ENCODE results near the gene MAPRE2.
"Not testable (repeated sequence)": the region's sequence is repeated elsewhere in the genome, so short reads cannot be mapped to it uniquely, and the experiment has no call there.

The MAPRE2 gene

GRCh38 chr18:35127201-35127600 lies 86.0 kb downstream of the MAPRE2 start:
- DNase-seq, result peak; percentile 53

- DNase-seq, result no peak
These were observed 87.5 kb downstream of the MAPRE2 start for GRCh38 chr18:35128675-35129074.

DNA sequence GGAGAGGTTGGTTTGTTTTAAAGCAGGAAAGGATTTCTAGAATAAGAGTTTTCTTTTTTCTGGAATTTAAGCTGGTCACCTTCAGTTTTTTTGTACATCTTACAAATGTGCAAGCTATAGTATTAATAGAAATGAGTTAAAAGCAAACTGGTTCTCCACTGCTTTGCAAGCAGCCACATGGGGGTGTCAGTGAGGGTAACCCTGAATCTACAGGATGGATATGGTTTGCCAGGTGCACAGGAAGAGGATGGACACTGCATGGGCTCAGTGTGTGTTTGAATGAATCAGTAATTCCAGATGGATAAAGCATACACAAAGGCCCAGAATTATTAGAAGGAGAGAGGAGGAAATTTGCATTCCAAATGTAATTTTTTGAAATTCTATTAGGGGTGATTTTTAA lies 89.0 kb downstream of the MAPRE2 start:
- DNase-seq, result no peak

DNA sequence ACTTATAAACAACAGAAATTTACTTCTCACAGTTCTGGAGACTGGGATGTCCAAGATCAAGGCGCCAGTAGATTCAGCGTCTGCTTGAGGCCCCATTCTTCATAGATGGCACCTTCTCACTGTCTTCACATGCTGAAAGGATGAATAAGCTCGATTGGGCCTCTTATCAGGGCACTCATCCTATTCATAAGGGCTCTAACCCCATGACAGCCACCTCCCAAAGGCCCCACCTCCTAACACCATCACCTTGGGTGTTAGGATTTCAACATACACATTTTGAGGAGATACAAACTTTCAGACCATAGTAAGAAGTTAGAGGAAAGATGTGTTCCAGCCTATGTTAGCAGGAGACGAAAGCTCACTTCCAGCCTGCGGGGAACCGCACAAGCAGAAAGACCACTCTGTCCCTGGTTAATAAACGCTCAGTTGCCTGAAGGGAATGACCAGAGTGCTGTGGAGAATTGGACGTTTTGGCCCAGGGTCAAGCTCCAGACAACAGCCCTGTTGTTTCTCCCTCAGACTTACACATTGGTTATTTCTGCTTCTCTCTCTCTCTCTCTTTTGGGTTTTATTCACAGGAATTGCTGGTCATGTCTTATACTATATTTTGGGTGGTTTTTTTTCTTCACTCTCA lies 90.3 kb downstream of the MAPRE2 start:
- no peak for DNase-seq

DNA sequence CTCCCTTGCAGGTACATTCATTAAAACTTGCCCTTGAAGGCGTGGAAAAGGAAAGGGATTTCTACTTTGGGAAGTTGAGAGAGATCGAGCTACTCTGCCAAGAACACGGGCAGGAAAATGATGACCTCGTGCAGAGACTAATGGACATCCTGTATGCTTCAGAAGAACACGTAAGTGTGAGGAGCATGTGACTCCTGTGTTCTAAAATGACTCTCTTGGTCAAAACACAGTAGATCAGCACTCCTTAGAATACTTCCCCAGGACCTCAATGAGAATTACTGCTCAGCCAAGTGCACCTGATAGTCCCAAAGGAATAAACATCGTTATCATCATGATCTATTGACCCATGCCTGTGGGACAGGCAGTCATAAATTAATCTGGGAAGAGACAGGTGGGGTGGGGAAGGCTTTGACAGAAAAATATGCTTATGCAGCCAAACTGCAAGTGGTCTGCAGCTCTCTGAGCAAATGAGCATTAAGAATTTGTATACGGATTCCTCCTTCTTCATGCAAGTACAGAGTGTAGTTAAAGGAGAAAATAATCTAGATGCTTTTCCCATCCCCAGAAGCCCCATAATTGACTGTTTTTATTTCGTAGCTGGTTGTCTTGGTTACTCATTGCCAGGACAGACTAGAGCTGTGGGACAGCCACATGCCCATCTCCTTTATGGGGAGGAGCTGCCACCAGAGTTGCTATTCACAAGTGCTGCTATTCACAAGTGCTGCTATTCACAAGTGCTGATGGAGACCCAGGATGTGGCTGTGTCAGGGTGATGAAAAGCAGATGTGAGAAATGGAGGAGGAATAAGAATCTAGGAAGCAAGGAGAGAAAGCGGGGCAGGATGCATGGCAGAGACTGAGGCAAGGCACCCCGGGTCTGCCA lies 91.0 kb downstream of the MAPRE2 start:
- DNase-seq, result no peak

GRCh38 chr18:35134190-35134730 lies 93.0 kb downstream of the MAPRE2 start:
- DNase-seq, result no peak

DNA sequence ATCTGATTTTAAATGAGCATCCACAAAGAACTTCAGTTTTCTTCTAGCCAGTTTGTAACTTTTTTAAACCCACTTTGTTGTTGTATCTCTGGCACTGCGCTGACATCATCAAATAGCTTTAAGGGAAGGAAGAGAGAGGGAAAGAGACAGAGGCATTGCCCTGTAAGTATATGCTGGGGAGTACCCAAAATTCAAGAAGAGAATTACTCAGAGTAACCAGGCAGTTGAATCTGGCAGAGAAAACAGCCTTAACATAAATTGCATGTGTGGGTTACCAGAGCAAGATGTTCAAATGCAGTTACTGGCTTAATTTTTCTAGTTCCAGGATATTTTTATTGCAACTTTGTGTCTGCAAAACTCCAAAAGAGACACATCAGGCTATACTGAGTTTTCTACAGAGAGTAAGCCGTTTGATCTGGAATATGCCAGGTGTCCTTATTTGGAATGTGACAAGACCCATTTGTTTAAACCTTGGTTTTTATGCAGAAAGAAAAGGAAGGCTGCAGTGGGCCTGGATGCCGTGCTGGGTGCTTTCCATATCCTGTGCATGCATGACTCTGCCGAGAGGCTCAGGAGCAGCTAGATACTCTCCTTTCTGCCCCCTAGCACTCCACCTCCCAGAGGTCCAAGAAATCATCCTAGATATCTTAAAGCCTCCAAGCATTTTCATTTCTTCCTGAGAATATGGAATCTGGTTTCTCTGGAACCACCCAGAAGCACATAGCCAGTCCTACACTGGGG lies 93.7 kb downstream of the MAPRE2 start:
- no peak for DNase-seq

GRCh38 chr18:35136248-35136647 lies 95.0 kb downstream of the MAPRE2 start:
- no peak for DNase-seq

GRCh38 chr18:35136885-35137284 lies 95.7 kb downstream of the MAPRE2 start:
- DNase-seq, result no peak

DNA sequence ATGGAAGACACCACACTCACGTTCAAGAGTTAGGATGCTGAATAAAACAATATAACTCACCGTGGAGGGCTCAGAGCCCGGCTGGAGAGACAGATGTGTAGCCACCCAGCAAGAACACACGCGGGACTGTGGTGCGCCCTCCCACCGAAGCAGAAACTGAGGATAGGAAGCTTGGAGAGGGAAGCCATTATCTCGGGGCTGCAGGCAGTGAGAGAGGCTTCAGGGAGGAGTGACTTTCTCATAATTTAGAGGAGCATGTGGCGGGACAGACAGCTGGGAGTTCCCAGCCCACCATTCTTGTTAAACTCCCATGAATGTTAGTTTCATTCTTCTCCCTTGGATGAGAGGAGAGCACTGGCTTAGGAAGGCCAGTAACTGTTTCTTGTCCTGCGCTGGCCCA lies 96.4 kb downstream of the MAPRE2 start:
- no peak for DNase-seq

DNA sequence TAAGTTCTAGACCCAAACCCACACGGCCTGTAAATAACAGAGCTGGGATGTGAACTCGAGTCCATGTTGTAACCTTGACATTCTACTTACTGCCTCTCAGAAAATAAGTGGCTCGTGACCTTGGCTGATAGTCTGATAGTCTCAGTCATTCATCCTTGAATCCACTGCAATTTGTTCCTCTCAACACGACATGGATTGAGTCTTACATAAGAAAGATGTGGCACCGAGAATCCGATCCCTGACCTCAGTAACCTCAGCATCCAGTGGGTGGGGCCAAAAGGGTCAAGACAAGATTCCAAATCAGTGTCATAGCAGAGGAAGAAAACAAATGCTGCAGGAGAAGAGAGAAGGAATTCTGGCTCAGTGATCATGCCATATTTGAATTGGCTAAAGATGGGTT lies 97.6 kb downstream of the MAPRE2 start:
- DNase-seq, result no peak

DNA sequence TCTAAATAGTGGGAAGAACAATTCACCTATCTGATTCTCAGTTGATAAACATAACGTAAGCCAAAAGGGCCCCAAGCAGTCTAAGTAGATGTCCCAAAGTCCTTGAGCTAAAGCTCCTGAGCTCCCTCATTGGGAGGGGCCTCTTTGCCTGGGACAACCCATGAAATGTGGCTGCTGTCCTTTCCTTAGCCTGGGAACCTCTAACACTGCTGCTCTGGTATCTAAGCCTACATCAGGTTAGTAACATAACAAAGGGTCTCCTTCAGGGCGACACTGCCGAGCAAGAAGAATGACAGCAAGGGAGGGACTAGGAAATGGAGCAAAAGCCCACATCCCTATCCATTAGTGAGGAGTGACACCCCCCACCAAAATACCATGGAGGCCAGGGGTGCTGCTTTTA lies 98.3 kb downstream of the MAPRE2 start:
- no peak for DNase-seq

GRCh38 chr18:35141077-35141476 lies 99.9 kb downstream of the MAPRE2 start:
- DNase-seq, result no peak

DNA sequence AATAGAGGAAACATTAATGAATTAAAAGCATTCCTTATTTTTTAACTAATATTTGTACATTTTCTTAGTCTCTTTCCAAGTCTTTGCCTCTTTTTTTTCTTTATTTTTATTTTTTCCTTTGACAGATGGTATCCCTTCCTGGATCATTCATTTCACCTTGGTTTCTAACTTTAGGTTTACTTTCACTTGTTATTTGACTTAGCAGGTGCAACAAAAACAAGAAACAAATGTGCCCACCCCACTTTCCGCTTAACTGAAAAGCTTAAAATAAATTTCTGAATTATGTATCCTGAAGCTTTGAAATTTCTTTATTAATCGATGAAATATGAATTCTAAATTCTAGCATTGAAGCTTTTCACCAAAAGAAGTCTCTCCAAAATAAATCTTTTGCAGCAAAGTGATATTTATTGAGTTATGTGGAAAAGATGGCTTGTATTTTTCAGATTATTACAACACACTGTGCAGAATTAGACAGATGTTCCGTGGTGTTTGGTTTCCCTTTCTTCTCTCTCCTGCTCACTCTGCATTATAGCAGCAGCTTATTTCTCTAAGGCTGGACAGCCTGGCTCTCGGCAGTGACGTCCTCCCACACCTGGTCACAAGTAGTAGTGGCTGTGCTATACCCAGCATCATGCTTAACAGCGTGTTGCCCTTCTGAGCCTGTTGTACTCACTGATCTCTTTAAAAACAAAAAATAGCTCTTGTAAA lies 100.5 kb downstream of the MAPRE2 start:
- DNase-seq, result no peak

DNA sequence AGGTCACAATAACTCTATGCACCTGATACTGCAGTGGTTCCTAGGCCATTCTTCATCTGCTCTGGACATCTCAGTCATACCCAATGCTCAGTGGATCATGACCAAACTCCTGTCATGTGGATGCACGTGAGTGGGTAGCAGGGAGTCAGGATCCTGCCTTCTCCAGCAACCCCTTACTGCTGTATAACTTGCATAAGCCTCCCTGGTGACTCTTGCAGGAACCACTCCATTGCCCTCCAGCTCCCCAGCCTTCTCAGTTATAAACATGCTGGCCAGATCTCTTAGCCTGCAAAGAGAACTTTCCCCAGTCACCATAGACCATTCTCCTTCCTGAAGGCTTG lies 101.0 kb downstream of the MAPRE2 start:
- no peak for DNase-seq

GRCh38 chr18:35143622-35144596 lies 102.7 kb downstream of the MAPRE2 start:
- DNase-seq, result peak; percentile 76

- no peak for DNase-seq
These were observed 103.5 kb downstream of the MAPRE2 start for GRCh38 chr18:35144698-35145097.

- not testable (repeated sequence) for DNase-seq
These were observed 109.0 kb downstream of the MAPRE2 start for GRCh38 chr18:35150195-35150594.

DNA sequence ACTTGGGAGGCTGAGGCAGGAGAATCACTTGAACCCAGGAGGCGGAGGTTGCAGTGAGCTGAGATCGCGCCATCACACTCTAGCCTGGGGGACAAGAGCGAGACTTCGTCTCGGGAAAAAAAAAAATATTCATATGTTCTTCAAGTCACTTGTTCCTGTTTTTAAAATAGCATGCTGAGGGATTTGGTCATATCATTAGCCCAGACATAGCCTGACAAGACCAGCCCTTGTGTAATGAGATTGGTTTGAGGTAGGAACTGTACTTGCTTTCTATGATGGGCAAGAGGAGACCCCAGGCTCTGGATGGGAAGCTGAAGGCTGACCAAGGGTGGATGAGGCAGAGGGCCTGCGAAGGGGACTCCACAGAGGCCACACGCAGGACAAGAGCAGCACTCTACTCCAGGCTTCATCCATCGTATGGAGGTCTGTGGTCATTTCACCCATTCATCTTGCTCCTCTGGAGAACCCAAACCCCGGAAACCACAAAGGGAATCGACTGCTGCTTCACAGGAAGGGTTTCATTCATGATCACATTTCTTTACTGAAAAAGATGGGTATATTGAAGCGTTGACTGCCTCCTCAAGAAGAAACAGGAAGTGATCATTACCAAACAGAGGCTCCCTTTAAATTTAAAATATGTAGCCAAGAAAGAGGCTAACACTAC lies 112.5 kb downstream of the MAPRE2 start:
- DNase-seq, result no peak

GRCh38 chr18:35155398-35156117 lies 114.3 kb downstream of the MAPRE2 start:
- DNase-seq, result peak; percentile 66
